Stimulated activated CD4-positive, alpha-beta T cell treated with anti-CD3 and anti-CD28 coated beads, Interleukin-15, amount 100 ng/mL, for 1 hour (primary cell): Measurements from ENCODE around the gene LPCAT4.
"Not testable (repeated sequence)": the region's sequence is repeated elsewhere in the genome, so short reads cannot be mapped to it uniquely, and the experiment has no call there.

ENCODE experiments used
- DNase-seq, 2 donors: peaks; one replicate each; pipeline ENCODE4 v3.0.0-alpha.2; 2020; ENCODE audit warnings: low read depth in 1 of 2, low spot score in 1 of 2

The LPCAT4 gene

DNA sequence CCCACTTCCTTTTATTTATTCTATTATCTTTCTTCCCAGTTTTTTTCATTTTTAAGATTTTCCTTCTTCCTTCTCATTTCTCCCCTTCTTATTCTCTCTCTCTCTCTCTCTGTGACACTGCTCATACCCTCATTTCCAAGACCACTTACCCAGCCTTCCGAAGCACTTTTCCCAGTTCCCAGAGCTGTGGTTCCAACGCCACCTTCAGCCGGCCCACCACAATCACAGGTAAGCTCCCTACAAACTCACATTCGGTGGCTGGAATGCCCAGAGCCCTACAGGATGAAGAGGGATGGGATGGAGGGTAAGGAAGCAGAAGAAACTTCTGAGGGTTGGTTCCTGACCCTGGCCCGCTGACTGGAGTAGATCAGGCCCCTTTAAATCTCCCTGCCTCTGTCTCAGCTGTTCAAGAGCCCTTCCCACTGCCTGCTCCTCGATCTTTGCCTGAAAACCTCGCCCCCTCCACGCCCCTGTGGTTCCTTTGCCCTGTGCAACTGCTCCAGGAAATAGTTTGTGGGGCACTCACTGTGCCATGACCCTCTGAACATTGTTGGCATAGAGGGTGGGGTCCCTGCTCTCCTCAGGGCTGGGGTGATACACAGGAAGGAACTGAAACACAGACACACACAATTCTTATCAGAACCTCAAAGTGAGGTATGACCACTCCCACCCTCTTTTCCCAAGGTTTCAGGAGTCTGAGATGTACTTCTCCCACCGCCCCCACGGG is 4.8 kb downstream of the LPCAT4 start:
- no peak for DNase-seq

GRCh38 chr15:34361278-34361677 is 5.7 kb downstream of the LPCAT4 start:
- DNase-seq: no peak

DNA sequence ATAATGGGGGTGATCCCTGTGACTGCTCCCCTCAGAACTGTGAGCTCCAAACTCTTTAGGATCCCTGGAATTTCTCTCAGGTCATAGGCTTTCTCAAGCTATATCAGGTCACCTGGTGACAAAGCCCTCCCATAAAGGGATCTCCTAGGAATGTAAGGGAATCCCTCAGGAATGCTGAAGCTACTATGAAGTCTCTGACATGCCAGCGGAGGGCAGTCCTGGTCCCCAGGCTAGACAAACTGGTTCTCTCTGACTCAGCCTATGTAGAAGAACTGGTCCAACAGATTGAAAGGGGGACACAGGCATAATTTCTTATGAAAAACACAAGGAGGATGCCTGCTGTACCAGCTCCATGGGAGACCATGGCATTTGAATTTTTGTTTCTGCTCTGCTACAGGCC is 6.7 kb downstream of the LPCAT4 start:
- no peak for DNase-seq

DNA sequence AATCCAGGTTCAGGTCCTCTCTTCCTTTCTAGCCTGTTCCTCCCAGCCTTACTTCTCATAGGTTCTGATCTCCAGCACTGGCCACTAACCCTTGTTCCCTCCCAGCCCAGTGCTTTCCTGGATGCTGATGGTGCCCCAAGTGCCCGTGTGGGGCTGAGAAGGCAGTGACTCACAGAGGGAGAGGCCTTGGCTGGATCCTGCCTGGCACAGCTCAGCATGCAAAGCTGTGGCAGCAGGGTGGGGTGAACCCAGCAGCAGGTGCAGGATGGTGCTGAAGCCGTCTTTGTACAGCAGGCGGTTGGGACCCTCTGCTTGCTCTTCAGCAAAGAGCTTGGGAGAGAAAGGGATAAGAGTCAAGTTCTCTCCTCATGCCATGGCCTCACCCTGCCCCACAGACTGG is 7.6 kb downstream of the LPCAT4 start:
- no peak for DNase-seq

GRCh38 chr15:34358948-34359347 is 8.0 kb downstream of the LPCAT4 start:
- DNase-seq: no peak

DNA sequence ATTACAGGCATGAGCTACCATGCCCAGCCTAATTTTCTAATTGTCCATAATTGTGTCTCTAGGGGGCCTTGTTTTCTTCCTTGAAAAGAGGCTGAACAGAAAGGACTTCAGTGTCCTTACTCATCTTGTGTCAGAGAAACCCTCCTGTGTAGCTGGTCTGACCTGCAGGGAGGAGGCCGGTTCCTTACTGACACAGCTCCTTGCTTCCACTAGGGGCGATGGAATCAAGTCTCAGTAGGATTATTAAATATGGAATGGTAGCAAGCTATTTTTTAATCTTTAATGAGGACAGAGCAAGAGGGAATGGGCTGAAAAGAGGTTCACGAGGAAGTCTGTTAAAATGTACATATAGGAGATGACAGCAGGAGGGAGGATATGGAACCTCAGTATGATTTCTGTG is 8.6 kb downstream of the LPCAT4 start:
- no peak for DNase-seq

DNA sequence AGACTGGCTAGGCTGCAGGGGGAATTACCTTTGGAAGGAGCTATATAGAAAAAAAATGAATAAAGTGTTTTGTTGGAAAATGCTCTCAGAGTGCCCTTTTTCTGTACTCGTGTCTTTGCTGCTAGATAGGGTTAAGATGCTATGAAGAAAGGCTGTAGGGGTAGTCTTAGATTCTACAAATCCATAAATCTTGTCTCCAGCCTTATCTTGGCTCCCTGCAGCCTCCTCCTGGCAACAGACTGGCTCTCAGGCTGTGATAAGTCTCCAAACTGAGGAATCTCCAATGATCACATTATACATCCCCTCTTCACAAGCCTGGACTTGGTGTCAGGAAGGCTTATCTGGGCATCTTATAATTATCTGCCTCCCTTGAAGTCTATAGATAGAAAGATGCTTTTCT is 9.3 kb downstream of the LPCAT4 start:
- no peak for DNase-seq

- no peak for DNase-seq
Observed at GRCh38 chr15:34355241-34355640, 11.8 kb downstream of the LPCAT4 start.

DNA sequence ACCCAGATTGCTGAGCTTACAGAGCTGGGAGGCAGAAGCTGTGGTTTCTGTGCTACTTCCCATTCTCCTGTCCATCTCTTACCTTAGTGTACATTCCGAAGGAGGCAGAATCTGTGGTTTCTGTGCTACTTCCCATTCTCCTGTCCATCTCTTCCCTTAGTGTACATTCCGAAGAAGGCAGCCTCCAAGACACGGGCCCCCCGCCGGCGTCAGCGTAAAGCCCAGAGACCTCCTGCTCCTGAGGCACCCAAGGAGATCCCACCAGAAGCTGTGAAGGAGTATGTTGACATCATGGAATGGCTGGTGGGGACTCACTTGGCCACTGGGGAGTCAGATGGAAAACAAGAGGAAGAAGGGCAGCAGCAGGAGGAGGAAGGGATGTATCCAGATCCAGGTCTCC is 12.7 kb downstream of the LPCAT4 start:
- DNase-seq: no peak

DNA sequence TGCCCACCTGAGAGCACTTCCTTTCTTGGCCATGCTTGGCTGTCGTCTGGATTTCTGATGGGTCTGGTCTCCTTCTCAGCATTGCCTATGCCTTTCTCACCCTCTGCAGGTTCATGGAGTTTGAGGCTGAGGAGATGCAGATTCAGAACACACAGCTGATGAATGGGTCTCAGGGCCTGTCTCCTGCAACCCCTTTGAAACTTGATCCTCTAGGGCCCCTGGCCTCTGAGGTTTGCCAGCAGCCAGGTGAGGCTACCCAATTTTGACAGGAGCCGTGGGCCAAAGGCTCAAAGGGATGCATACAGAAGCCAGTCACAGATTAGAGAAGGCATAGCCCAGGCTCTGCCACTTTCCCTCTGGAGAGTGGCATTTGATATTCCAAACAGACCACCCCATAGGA is 13.4 kb downstream of the LPCAT4 start:
- DNase-seq: no peak

DNA sequence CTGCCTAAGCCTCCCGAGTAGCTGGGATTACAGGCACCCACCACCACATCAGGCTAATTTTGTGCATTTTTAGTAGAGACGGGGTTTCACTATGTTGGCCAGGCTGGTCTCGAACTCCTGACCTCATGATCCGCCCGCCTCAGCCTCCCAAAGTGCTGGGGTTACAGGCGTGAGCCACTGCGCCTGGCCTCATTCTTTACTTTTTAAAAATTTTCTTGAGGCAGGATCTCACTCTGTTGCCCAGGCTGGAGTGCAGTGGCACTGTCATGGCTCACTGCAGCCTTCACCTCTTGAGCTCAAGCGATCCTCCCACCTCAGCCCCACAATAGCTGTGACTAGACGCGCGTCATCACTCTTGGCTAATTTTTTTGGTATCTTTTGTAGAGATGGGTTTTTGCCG is 14.0 kb downstream of the LPCAT4 start:
- not testable (repeated sequence) for DNase-seq

GRCh38 chr15:34349769-34350168 is 17.2 kb downstream of the LPCAT4 start:
- no peak for DNase-seq

DNA sequence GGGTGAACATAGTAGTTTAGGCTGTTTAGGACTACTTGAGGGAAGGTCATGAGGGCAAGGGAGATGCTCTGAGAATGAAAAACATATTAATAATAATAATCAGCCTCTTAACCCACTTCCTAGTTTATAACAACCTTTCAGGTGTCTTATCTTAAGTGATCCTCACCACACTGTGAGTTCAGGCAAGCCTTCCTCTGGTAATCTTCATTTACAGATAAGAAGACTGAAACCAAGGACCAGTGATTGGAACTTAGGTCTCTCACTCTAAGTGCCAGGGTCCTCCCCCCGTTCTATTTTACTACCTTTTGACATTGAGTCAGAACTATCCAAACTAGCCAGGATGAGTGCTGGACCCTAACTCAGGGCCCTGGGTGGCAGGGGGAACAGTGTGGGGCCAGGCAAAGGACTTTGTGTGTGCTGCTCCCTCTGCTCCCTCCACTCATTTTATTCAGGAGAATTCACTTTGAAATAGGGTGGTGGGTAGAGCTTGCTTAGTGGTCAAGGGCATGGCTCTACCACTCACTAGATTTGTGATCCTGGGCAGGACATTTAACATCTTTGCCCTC is 18.2 kb downstream of the LPCAT4 start:
- no peak for DNase-seq

DNA sequence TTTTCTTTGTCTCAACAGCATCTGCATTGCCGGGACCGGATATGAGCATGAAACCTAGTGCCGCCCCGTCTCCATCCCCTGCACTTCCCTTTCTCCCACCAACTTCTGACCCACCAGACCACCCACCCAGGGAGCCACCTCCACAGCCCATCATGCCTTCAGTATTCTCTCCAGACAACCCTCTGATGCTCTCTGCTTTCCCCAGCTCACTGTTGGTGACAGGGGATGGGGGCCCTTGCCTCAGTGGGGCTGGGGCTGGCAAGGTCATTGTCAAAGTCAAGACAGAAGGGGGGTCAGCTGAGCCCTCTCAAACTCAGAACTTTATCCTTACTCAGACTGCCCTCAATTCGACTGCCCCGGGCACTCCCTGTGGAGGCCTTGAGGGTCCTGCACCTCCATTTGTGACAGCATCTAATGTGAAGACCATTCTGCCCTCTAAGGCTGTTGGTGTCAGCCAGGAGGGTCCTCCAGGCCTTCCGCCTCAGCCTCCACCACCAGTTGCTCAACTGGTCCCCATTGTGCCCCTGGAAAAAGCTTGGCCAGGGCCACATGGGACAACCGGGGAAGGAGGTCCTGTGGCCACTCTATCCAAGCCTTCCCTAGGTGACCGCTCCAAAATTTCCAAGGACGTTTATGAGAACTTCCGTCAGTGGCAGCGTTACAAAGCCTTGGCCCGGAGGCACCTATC is 18.9 kb downstream of the LPCAT4 start:
- no peak for DNase-seq

DNA sequence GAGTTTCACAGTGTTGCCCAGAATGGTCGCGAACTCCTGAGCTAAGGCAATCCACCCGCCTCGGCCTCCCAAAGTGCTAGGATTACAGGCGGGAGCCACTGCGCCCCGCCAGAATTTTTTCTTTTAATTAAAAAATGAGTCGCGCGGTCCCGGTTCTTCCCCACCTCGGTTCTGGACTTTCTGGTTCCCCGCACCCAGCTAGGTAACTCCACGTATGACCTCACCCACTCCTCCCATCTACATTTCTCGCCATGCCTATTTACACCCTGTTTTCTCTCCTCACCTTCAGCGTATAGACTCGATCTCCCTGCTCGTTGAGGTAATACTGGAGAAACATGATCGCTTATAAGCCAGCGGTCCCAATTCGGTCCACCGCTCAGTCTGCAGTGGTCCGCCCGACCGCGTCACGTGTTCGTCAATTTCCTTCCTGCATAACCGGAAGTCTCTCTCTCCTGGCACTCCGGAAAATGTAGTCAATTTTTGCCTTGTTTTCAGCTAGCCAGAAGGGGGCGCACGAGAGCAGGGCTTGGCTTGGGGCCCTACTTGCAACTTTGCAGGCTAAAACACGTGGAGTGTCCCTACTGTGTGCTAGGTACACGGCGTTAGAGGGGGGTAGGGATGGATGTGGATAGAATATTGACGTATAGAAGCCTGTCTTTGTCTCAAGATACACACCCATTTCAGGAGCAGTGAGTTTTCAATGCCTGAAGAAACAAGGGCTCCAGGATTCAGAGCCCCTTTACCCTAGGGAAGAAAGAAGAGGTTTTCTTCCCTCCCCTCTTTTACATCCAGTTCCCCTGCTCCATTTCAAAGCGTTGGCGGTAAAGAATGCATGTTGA is 24.0 kb downstream of the LPCAT4 start, which contains the start of the genes NOP10 and NUTM1:
Gene NOP10, minus strand, starts transcription at position 400 of the 839 bp plus-strand sequence. Its CDS starts 63 bp downstream, at position 337.
Gene NUTM1, plus strand, starts transcription at position 579 of the 839 bp plus-strand sequence. CDS start 382 bp downstream, outside the sequence.
- DNase-seq: peak; percentile 85 to 91

GRCh38 chr15:34342213-34342736 is 24.7 kb downstream of the LPCAT4 start:
- not testable (repeated sequence) for DNase-seq

- DNase-seq: no peak
Observed at GRCh38 chr15:34341381-34342212, 25.4 kb downstream of the LPCAT4 start.

- DNase-seq: no peak
Observed at GRCh38 chr15:34339946-34340345, 27.1 kb downstream of the LPCAT4 start.

- DNase-seq: no peak
Observed at GRCh38 chr15:34338347-34338746, 28.6 kb downstream of the LPCAT4 start.
